B cell (primary cell): ENCODE measurements around the gene SHC3.
"Not testable (repeated sequence)": the region's sequence is repeated elsewhere in the genome, so short reads cannot be mapped to it uniquely, and the experiment has no call there.

ENCODE experiments used
- EZH2 ChIP-seq: IDR thresholded peaks from 2 replicates; pipeline ENCODE4 v1.6.1; 2012; ENCODE audit warnings: borderline replicate concordance, low read depth, mild to moderate bottlenecking, moderate library complexity, low read length; ENCODE audit not compliant: insufficient read depth, poor library complexity, severe bottlenecking
- TF ChIP-seq, protein P1 (sequence below): fragments of 200-600 bp; IDR thresholded peaks from one replicate; pipeline ENCODE4 v1.8.0; 2022; ENCODE audit warnings: antibody characterized with exemption, mild to moderate bottlenecking

DNA sequence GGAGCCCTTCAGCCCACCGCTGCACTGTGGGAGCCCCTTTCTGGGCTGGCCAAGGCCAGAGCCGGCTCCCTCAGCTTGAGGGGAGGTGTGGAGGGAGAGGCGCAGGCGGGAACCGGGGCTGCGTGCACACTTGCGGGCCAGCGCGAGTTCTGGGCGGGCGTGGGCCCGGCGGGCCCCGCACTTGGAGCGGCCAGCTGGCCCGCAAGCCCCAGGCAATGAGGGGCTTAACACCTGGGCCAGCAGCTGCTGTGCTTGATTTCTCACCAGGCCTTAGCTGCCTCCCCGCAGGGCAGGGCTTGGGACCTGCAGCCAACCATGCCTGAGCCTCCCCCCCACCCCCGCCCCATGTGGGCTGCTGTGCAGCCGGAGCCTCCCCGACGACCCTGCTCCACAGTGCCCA lies 30.7 kb upstream of the SHC3 start:
- not testable (repeated sequence) for TF ChIP-seq EZH2
- TF ChIP-seq, protein P1, sequence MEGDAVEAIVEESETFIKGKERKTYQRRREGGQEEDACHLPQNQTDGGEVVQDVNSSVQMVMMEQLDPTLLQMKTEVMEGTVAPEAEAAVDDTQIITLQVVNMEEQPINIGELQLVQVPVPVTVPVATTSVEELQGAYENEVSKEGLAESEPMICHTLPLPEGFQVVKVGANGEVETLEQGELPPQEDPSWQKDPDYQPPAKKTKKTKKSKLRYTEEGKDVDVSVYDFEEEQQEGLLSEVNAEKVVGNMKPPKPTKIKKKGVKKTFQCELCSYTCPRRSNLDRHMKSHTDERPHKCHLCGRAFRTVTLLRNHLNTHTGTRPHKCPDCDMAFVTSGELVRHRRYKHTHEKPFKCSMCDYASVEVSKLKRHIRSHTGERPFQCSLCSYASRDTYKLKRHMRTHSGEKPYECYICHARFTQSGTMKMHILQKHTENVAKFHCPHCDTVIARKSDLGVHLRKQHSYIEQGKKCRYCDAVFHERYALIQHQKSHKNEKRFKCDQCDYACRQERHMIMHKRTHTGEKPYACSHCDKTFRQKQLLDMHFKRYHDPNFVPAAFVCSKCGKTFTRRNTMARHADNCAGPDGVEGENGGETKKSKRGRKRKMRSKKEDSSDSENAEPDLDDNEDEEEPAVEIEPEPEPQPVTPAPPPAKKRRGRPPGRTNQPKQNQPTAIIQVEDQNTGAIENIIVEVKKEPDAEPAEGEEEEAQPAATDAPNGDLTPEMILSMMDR = not testable (repeated sequence)
